Measurements from ENCODE around the gene GUCA2A.
A peak's percentile ranks its signal among the peaks of the same experiment; 100 is the strongest.

Gene GUCA2A

DNA sequence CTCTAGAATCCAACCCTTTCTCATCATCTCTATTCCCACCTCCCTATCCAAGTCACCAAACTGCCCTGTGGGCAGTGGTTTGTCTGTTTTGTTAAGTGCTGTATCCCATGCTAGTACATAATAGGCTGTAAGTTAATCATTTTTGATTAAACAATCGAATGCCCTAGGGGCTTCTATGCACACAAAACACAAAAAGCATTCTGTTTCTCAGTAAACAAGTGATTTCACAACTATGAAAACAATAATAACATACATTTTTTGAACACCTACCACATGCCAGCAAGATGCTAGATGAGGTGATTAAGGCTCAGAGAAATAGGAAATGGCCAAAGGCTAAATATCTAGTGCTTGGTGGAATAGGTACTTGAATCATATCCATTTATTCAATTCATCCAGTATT is 16.4 kb downstream of the GUCA2A start:
- TF ChIP-seq, protein P1, sequence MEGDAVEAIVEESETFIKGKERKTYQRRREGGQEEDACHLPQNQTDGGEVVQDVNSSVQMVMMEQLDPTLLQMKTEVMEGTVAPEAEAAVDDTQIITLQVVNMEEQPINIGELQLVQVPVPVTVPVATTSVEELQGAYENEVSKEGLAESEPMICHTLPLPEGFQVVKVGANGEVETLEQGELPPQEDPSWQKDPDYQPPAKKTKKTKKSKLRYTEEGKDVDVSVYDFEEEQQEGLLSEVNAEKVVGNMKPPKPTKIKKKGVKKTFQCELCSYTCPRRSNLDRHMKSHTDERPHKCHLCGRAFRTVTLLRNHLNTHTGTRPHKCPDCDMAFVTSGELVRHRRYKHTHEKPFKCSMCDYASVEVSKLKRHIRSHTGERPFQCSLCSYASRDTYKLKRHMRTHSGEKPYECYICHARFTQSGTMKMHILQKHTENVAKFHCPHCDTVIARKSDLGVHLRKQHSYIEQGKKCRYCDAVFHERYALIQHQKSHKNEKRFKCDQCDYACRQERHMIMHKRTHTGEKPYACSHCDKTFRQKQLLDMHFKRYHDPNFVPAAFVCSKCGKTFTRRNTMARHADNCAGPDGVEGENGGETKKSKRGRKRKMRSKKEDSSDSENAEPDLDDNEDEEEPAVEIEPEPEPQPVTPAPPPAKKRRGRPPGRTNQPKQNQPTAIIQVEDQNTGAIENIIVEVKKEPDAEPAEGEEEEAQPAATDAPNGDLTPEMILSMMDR (IDR thresholded peaks at IDR 0.05; ENCODE audit: low read depth, low read length) = no peak
- no peak overlapping the region for H3K4me3 ChIP-seq (replicated peaks in 1 of 2; ENCODE audit: low read depth in 2 of 2, low read length in 2 of 2)
- DNase-seq (ENCODE audit: low read depth in 2 of 2) = no peak

DNA sequence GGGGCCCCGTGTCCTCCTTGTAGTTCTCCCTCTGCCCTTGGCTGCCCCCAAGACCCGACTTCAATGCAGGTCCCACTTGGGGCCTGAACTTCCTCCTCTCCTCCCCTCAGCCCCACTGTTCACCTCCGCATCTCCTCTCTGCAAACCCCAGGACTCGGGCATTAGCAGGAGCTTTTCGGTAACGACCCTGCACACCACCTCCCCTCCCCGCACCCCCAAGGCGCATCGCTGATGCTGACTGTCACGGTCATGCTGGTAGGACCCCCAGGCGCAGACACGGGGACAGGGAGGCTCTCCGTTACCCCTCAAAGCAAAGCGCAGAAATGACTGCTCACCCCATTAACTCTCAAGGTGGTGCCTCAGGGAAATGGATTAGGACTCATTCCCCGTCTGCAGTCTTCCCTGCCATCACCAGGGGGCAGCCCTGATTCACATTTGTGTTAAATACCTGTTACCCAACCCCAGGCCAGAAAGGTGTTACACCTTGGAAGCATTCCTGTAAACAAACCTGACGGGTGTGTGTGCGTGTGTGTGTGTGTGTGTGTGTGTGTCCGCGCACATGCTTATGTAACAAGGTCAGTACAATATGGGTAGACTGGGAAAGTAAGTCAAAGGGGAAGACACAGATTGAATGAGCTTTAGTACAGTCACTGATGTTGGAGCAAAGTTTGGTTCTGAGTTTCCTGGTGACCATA is 17.8 kb downstream of the GUCA2A start:
- no peak overlapping the region for H3K4me3 ChIP-seq (replicated peaks in 1 of 2; ENCODE audit: low read depth in 2 of 2, low read length in 2 of 2)
- peak; percentile 63 to 67 for DNase-seq (ENCODE audit: low read depth in 2 of 2)
- TF ChIP-seq, protein P1 (IDR thresholded peaks at IDR 0.05; ENCODE audit: low read depth, low read length) = peak; percentile 91

DNA sequence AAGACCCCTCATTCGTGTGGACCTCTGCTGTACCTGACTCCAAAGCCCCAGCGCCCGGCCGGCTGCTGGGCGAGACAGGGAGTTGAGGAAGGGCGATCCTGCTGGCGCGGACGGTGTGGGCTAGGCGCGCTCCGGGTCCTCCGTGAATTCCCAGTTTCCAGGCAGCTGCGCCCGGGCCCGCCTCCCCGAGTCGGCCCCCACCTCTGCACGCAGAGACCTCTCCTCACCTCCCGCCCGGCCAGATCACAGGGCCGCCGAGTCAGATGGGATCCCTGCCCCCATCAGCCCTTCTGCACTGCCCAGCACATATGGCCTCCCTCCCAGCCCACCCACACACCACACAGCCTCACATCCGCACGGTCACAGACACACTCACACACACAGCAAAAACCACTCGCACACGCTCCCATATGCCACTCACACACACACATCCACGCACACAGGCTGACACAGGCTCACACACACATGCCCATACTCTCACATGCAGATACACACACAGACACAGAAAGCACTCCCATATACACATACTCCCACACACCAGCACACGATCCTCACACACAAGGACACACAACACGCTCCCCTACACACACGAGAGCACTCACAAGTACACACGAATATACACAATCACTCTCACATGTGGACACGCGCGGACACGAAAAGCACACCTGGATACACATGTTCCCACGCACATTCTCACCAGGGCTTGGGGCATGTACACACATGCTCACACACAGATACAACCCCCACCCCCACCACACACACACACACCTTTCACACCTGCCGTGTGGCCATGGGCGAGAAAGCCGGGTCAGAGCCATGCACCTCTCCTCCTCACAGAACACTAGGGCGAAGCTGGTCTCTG is 18.6 kb downstream of the GUCA2A start:
- TF ChIP-seq, protein P1 (IDR thresholded peaks at IDR 0.05; ENCODE audit: low read depth, low read length) = no peak
- DNase-seq (ENCODE audit: low read depth in 2 of 2) = no peak
- H3K4me3 ChIP-seq (replicated peaks in 1 of 2; ENCODE audit: low read depth in 2 of 2, low read length in 2 of 2) = no peak overlapping the region

DNA sequence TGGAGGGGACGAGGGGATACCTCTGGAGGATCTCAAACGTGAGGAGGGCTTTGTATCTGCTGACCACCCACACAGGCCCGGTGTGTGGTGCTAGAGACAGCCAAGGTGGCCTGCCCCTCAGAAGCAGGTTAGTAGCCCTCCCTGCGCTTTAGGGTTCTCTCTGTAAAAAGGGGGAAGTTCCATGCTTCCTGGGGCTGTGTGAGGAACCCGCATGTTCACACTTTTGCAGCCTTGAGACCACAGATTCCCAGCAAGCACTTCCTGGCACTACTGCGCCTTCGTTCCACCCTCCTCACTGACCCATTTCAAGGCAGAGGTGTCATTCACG is 19.2 kb downstream of the GUCA2A start:
- TF ChIP-seq, protein P1 (IDR thresholded peaks at IDR 0.05; ENCODE audit: low read depth, low read length) = no peak
- no peak overlapping the region for H3K4me3 ChIP-seq (replicated peaks in 1 of 2; ENCODE audit: low read depth in 2 of 2, low read length in 2 of 2)
- DNase-seq (ENCODE audit: low read depth in 2 of 2) = no peak

DNA sequence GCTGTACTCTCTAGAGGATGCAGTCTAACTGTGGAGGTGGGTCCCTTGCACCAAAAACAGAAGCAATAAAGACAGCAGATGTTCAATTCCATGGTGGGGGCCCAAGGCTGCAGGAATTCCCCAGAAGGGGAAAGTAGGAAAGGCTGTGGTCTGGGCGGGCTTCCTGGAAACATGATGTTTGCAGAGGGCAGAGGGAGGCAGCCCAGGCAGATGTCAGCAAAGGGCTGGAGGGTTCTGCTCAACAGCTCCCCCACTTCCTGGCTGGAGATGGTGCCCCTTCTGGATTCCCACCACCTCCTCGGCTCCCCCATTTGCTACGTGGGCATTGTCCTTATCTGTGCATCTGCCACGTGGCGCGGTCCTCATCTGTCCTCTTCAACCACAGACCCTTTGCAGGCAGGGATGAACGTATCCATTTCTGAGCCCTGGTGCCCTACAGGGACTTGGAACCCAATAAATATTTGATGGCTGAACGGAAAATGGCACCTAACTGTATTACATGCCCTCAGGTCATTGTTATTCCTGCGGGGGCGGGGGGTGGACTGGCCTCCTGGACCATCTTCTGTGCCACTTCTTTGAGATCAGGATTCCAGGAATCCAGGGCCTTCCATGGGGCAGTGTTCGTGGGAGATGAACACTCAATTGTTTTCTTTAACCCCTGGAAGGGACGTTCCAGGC is 19.7 kb downstream of the GUCA2A start:
- DNase-seq (ENCODE audit: low read depth in 2 of 2) = no peak
- TF ChIP-seq, protein P1 (IDR thresholded peaks at IDR 0.05; ENCODE audit: low read depth, low read length) = no peak
- H3K4me3 ChIP-seq (replicated peaks in 1 of 2; ENCODE audit: low read depth in 2 of 2, low read length in 2 of 2) = no peak overlapping the region

DNA sequence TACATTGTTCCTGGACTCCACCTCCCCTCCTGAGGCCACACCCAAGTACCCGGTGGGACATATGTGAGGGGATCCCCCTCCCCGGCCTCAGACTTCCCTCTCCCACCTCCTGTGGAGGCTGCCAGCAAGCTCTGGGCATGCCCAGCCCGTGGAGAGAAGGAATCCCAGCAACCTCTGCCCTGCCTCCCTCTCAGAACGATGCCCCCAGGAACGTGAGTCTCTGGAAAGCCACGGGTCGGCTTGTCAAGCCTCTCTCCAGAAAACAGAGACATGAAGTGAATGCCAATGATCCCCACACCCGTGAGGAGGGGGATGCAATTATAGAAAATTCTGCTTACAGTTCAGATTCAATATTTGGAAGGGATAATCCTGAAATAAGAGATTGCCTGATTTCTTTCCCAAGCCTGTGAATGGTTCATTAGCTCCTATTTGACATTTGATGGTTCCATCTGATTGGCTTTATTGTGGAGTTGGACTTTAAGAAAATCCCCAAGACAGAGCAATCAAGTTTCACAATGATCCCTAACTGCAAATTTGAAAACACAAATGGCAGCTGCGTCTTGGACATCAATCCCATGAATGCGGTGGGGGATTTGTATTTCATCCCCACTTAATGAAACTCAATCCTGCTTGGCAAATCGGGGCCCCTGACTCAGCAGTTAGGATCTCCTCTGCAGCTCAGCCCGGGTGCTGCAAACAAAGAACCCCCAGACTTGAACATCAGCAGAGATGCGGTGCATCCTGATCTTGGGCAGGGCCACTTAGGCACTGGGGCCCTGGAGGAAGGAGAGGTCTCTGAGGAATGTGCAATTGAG is 20.4 kb downstream of the GUCA2A start:
- DNase-seq (ENCODE audit: low read depth in 2 of 2) = no peak
- TF ChIP-seq, protein P1 (IDR thresholded peaks at IDR 0.05; ENCODE audit: low read depth, low read length) = no peak
- H3K4me3 ChIP-seq (replicated peaks in 1 of 2; ENCODE audit: low read depth in 2 of 2, low read length in 2 of 2) = no peak overlapping the region

Measured in cardiac fibroblast (primary cell).